Erythroblast (primary cell): ENCODE results near the gene USP4.

Source experiments
- GATA1 ChIP-seq: IDR thresholded peaks from 2 replicates; pipeline ENCODE4 v1.6.1; 2011; ENCODE audit warnings: low read depth, mild to moderate bottlenecking, control low read depth, low read length, moderate library complexity
- POLR2A ChIP-seq: IDR thresholded peaks from 2 replicates; pipeline ENCODE4 v1.6.1; 2011; ENCODE audit warnings: mild to moderate bottlenecking, low read length

DNA sequence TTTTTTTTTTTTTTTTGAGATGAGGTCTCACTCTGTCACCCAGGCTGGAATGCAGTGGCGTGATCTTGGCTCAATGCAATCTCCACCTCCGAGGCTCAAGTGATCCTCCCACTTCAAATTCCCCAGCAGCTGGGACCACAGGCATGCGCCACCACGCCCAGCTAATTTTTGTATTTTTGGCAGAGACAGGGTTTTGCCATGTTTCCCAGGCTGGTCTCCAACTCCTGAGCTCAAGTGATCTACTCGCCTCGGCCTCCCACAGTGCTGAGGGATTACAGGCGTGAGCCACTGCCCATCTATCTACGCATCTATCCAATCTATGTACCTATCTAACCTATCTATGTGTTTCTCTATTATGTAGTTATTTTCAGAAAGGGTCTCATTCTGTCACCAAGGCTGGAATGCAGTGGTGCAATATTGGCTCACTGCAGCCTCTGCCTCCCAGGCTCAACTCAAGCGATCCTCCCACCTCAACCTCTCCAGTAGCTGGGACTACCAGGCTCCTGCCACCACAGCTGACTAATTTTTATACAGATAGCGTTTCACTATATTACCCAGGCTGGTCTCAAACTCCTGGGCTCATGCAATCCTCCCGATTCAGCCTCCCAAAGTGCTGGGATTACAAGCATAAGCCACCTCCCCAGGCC is 38.5 kb upstream of the USP4 start:
- TF ChIP-seq POLR2A, result no peak
- no peak for TF ChIP-seq GATA1
